Pons (tissue), 1 donor: ENCODE data around the gene MAOA.
"Not testable (repeated sequence)": the region's sequence is repeated elsewhere in the genome, so short reads cannot be mapped to it uniquely, and the experiment has no call there.

Experiments used
- DNase-seq: peaks from one replicate; pipeline ENCODE4 v3.0.0-alpha.2; 2016; ENCODE audit warnings: low spot score

MAOA gene

DNA sequence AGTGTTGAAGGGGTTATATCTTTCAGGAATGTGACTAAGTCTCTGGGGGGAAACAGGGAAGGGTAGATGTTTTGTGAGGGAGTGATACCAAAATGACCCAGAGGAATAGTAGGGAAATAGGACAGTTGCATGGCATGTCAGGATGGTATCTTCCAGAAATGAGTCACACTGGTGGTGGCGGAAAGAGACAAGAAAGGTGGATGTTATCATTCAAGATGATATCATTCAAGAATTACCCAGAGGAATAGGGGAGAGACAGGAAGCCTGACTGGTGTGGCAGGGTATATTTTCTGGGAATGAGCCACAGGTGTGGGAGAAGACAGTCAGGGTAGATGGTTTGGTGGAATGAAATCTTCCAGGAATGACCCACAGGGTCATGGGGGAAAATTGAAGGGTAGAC lies 61.1 kb downstream of the MAOA start:
- DNase-seq = no peak

DNA sequence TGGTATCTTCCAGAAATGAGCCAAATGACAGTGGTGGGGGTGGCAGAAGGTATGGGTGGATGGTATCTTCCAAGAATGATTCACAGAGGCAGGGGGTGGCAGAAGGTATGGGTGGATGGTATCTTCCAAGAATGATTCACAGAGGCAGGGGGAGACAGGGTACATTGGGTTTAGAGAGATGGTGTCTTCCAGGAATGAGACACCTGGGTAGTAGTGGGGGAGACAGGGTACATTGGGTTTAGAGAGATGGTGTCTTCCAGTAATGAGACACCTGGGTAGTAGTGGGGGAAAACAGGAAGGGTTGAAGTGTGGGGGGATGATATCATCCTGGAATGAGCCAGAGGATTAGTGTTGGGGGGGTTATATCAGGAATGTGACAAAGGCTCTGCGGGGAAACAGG lies 62.0 kb downstream of the MAOA start:
- DNase-seq = no peak

DNA sequence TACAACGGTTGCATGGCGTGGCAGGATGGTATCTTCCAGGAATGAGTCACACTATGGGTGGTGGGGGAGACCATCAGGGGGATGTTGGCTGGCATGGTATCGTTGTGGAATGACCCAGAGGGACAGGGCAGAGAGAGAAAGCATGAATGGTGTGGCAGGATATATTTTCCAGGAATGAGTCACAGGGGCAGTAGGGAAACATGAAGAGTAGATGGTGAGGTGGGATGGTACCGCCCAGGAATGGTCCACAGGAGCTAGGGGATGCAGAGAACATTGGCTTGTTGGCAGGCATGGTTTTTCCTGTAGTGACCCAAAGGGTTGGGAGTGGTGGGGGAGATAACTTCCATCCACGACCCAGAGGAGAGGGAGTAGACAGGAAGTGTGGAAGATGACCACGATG lies 62.4 kb downstream of the MAOA start:
- DNase-seq = no peak

DNA sequence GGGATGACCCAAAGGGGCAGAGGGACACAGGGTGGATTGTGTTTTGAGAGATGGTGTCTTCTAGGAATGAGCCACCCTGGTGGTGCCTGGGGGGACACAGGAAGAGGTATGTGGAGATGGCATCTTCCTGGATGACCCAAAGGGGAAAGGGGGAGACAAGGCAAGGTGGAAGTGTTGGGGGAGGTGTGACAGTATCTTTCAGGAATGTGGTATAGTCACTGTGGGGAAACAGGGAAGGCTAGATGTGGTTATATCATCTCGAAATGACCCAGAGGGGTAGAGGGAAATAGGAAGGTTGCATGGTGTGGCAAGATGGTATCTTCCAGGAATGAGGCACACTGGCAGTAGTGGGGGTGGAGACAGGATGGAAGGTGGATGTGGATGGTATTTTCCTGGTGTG lies 62.9 kb downstream of the MAOA start:
- no peak for DNase-seq

DNA sequence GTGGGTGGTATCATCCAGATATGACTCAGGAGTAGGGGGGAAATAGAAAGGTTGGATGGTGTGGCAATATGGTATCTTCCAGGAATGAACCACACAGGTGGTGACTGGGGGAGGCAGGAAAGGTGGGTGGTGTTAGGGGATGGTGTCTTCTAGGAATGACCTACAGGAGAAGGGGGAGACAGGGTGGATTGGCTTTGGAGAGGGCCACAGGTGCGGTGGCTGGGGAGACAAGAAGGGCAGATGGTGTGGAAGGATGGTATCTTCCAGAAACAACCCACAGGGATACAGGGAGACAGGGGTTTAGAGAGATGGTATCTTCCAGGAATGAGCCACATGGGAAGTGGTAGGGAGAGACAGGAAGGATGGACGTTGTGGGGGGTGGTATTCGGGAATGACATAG lies 64.0 kb downstream of the MAOA start:
- no peak for DNase-seq

DNA sequence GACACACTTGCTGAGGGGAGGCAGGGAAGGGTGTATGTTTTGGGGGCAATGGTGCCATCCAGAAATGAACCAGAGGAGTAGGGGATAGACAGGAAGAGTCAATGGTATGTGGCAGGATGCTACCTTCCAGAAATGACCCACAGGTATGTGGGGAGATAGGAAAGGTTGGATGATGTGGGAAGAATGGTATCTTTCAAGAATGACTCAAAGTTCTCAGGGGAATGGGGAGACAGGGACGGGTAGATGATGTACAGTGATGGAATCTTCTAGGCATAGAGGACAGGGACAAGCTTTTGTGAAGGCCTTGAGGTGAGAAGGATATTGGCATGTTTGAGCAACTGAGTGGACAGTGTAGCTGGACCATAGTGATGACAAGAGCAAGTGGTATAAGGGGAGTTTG lies 64.9 kb downstream of the MAOA start:
- DNase-seq = no peak

DNA sequence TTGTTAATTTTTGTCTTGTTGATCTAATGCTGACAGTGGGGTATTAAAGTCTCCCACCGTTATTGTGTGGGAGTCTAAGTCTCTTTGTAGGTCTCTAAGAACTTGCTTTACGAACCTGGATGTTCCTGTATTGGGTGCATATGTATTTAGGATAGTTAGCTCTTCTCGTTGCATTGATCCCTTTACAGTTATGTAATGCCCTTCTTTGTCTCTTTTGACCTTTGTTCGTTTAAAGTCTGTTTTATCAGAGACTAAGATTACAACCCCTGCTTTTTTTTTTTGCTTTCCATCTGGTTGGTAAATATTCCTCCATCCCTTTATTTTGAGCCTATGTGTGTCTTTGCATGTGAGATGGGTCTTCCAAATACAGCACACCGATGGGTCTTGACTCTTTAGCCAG lies 69.1 kb downstream of the MAOA start:
- DNase-seq = not testable (repeated sequence)

DNA sequence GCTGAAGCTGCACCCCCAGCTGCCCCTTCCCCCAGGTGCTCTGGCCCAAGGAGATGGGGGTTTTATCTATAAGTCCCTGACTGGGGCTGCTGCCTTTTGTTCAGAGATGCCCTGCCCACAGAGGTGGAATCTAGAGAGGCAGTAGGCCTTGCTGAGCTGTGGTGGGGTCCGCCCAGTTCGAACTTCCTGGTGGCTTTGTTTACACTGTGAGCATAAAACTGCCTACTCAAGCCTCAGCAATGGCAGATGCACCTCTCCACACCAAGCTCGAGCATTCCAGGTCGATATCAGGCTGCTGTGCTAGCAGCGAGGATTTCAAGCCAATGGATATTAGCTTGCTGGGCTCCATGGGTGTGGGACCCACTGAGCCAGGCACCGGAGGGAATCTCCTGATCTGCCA lies 71.2 kb downstream of the MAOA start:
- DNase-seq = not testable (repeated sequence)

DNA sequence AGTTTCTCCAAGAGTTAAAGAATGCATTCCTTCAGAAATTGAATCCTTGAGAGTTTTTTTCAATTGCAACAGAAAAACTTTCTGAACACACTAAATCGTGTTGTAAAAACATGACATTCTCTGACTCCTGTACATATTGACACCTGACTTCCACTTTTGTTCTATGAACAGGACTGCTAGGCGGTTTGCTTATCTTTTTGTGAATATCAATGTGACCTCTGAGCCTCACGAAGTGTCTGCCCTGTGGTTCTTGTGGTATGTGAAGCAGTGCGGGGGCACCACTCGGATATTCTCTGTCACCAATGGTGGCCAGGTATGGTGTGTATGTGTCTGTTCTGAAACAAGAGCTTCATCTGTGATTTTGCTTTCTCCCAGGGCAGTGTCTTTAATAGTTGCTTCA lies 71.9 kb downstream of the MAOA start:
- DNase-seq = no peak

DNA sequence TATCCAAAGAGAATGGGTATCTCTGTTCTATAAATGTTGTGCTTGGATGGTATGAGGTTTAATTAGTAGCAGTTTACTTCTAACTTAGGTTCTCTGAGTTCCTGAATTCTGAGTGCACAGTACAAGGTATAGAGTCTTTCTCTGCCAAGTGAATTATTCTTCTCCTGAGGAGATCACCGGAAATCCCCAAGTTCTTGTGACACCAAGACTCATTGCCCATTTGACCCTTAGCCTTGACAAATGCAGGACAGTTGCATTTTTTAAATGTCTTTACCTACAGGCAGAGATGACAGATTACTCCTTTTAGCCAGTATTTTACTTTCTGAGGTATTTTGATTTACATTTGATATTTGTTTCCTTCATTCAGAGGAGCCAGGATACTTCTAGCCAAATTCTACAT lies 72.9 kb downstream of the MAOA start:
- no peak for DNase-seq

DNA sequence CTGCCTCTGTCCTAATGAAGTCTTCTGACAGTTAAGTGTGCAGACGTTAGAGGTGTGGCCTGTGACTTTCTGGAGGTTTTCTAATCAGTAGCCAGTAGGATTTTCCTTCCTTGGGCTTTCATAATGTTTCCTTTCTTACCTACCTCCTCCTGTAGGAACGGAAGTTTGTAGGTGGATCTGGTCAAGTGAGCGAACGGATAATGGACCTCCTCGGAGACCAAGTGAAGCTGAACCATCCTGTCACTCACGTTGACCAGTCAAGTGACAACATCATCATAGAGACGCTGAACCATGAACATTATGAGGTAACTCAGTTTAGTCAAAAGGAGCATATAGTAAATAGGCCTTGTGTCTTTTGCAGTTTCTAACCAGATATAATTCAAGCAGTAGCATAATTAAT lies 75.0 kb downstream of the MAOA start:
- no peak for DNase-seq

DNA sequence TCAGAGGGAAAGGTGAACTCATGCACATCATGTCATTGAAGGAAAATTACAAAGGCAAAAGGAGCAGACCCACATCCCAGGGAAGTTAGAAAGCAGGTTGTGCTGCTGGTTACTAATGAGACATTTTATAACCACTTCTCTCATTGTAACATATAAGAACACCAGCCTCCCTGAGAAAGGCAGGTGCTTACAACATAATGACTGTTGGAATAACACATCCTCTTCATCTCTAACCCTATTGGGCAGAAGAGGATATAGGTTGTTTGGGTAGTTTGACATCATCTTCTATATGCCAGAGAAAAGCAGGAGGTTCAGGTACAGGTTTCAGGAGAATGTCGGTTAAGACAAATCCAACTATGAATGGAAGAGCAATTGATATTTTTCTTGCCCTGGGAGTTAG lies 77.6 kb downstream of the MAOA start:
- DNase-seq = no peak

DNA sequence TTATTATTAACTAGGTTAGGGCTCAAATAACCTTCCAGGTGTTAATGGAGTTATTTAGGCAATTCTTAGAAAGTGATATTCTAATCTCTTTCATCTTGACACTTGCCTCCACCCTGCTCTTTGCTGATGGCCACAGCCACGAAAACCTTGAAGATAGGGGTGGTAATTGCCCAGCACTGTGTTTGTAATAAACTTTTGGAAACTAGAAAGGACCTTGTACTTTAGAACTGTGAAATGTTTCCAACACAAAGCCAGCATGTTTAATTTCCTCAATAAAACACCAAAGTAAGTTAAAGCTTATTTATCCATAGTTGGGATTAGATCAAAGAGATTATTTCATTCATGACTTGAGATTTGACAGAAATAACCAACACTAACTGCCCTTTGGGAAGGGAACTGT lies 78.3 kb downstream of the MAOA start:
- no peak for DNase-seq

DNA sequence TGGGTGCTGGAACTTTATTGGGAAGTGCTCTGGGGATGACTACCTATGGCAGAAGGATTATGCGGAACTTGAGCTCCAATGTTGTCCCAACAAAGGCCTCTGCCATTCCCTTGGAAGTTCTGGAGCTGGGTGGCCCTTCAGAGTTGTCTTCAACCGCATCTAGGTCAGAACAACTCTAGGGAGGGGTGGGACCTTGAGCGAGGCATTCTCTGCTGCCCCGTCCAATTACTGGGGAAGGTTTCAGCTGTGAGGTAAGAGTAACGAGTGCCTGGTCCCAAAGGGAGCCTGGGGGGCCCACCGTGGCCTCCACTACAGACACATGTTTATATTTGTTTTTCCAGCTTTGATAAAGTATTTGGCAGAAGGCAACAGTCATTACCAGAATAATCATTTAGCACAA lies 79.4 kb downstream of the MAOA start:
- DNase-seq = no peak

DNA sequence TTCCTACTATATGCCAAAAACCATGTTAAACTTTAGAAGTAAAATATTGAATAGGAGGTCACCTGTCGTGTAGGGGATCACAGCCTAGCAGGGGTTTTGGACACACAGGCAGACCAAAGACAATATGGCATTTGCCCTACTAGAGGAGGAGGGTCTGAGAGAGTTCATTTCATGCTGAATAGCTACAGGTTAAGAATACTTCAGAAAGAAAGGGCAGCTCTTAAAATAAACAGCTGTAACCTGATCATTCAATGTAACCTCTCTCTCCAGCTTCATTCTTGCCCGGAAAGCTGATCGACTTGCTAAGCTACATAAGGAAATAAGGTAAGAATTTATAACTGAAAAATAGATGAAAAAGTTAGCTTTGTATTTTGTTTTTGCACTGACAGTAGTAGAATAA lies 79.9 kb downstream of the MAOA start:
- no peak for DNase-seq

DNA sequence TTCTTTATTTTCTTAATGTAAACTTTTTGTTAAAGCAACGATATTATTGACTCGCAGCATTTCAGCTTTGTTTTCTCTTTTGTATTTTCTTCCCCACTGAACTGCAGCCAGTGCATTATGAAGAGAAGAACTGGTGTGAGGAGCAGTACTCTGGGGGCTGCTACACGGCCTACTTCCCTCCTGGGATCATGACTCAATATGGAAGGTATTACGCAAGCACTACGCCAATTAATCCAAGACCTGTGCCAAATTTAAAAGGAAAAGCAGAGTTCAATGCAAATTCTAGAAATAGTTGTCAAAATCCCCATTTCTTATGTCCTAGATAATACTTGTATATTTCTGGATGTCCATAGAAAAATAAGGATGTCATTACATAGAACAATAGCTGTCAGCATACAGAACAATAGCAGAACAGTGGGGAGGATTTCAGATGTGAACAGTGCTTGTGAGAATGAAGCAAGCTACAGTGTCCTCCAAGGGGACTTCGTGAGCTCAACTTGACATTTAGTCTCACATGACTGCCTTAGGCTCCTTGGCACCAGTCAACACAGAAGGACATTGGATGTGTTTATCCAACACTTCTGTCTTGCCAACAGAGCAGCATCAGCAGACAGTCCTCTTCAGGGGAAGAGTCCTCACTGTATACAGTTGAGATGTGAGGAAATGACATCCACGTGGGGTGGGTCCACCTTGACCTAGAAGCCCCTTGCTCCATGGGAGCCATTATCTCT lies 85.9 kb downstream of the MAOA start:
- DNase-seq = peak; percentile 7

DNA sequence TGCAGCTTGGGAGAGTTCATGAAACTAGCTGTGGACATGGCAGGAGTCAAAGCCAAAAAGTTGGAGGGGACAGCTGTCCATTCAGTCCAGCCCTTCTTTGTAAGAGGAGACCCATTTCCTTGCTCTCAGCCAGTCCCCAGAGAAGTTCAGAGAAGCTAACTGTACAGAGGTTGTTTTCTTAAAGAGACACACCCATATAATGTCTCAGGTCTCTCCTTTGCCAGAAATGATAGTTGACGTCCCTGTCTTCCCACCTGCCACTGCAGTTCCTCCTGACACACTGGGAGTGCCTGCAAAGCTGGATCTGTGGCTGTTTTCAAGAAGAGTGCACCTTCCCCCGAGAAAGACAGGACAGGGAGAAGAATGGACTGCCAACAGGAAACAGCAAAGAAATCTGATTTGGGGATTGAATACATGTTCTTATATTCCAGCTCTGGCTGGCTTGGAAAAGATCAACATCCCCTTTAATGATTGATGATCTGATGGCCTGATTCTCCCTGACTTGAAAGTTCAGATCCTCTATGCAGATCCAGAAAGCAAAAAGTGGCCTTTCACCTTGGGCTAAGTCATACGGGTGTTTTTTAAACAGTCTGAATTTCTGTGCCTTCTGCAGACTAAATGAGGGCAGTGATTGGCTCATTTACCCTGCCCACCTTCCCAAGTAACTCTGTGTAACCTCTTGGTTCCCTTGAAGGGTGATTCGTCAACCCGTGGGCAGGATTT lies 87.2 kb downstream of the MAOA start:
- no peak for DNase-seq

DNA sequence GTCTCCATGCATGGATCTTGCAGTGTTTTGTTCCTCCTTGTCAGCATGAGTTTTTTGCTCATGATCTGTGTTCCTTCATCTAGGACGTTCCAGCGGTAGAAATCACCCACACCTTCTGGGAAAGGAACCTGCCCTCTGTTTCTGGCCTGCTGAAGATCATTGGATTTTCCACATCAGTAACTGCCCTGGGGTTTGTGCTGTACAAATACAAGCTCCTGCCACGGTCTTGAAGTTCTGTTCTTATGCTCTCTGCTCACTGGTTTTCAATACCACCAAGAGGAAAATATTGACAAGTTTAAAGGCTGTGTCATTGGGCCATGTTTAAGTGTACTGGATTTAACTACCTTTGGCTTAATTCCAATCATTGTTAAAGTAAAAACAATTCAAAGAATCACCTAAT lies 88.2 kb downstream of the MAOA start:
- no peak for DNase-seq

DNA sequence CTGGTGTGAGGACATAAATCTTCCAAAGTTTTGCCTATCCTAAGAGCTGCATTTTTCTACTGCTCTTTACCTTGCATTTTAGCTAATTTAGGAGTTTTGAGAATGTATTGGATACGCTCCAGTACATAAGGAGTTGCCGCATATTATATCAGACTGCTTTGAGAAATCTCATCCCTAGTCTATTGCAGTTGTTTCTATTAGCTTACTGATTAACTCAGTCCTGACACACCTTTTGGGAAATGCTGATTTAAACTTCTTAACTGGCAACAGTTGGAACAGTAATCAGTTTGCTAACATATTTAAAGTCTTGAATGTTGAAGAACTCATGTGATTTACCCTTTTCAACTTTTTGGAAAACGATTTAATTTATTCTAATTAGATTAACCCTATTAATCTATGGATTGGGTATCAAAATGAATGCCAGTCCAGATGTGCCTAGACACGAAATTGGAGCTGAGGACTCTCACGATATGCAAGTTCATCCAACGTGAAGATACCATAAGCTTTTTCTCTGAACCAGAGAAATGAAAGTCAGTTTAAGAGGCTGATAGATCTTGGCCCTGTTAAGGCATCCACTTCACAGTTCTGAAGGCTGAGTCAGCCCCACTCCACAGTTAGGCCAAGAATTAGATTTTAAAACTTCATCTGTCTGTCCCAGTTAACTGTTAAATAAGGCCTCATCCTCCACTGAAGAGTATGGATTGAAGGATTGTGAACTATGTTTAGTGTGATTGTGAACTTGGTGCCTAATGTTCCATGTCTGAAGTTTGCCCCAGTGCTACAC lies 90.0 kb downstream of the MAOA start:
- no peak for DNase-seq

DNA sequence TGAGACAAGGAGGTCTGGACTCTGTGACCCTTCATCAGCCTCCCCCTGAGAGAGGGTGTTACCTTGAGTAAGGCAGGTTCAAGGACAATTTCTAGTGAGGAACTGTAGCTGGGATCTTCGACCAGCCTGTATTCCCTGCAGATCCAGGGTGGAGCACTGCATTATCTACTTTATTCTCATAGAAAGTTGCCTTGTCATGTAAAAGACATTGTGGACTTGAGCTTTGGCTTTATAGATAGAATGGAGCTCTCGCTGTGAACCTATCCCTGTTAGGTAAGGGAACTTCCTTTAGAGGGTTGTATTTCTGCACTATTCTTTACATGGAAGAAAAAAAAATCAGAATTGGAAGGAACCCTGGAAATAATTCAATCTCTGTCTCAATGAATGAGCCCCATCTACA lies 91.4 kb downstream of the MAOA start:
- DNase-seq = no peak

DNA sequence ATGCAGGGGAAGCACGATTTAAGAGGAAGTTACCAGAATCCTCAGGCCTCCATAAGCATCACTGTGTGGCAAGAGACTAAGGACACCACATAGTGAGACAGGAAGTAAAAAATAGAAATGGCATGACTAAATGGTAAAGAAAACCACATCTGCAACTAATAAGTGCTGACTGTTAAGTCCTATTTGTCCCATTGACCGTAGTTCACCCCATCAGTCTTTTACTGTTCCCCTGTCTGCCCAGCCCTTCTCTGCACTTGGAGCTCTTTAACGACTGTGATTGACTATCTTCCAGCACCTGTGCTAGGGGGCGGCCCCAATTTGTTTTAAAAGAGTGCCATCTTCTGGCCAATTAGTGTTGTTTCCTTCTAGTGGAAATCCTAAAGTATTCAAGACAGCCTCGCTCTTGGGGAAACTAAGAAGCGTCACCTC lies 94.2 kb downstream of the MAOA start:
- DNase-seq = peak; percentile 67

DNA sequence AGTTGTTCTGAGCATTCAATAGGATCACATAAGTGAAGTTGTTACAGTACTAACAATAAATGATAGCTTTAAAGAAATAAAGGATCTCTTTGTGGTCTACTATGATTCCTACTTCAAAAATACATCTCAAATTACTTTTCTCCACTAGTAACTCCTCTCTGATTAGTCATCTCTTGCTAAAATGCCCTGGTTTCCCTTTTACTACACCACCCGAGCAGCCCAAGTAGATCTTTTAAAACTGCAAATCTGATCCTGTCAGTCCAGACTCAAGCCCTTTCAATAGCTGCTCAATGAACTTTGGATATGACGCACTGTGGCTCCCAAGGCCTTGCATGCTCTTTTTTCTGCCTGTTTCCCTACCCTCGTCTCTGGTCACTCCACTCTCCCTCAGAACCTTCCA lies 97.5 kb downstream of the MAOA start:
- no peak for DNase-seq

DNA sequence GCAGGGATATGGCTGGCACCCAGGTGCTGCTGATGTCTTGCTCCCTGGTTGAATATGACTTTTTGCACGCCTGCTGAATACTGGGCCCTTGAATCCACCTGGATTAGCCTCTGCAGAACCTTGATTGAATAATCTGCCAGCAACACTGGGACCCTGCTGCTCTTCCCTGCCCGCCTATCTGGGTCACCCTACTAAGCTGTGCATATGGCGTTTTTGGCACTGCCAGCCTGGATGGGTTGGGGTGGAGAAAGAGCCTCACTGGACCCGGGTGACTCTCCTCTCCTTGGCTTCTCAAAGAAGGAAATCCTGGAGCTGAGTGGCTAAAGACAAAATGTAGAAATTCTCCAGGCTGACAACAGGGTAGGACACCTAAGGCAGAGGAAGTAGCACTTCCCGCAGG lies 100.0 kb downstream of the MAOA start:
- DNase-seq = no peak
